A673 (cell line): ENCODE measurements around the gene GAB4.

Source experiments
- CTCF ChIP-seq: fragments of 300-800, 200-600 bp; sonication (generic); conservative IDR thresholded peaks from 2 replicates; pipeline ENCODE4 v1.5.1; 2017; ENCODE audit warnings: low read depth, mild to moderate bottlenecking, antibody characterized with exemption, low read length, moderate library complexity, mixed read lengths
- EZH2 ChIP-seq: fragments of 200-600 bp; sonication (generic); IDR thresholded peaks from 2 replicates; pipeline ENCODE4 v1.6.1; 2017; ENCODE audit warnings: borderline replicate concordance, low read depth, mild to moderate bottlenecking, mixed read lengths, antibody characterized with exemption, low read length; ENCODE audit not compliant: poor library complexity, severe bottlenecking

- TF ChIP-seq CTCF (no peak; the same call in 1 of the 2 replicates), EZH2 (no peak)
Measured at GRCh38 chr22:17009640-17010291, 1.7 kb upstream of the GAB4 start.
